ENCODE results near the gene TRAF3IP1.

GRCh38 chr2:238291550-238292281, 28.6 kb upstream of the TRAF3IP1 start:
- no peak for TF ChIP-seq CTCF (IDR thresholded peaks at IDR 0.05)
- TF ChIP-seq EZH2 (IDR thresholded peaks at IDR 0.05; ENCODE audit: borderline replicate concordance, insufficient read depth, low read depth, low read length, poor library complexity, severe bottlenecking) = no peak

Measured in B cell (primary cell).